HG03159 (cell line): ENCODE measurements around the gene SUSD3.
A peak's percentile ranks its signal among the peaks of the same experiment; 100 is the strongest.

Experiments
- ATAC-seq: cut with Tn5 transposase; IDR thresholded peaks from one replicate; pipeline ENCODE4 v1.9.1; 2021; ENCODE audit warnings: mild to moderate bottlenecking, moderate library complexity; ENCODE audit not compliant: unreplicated experiment

The SUSD3 gene

GRCh38 chr9:93051680-93052089 is 6.8 kb upstream of the SUSD3 start:
- ATAC-seq: no peak

DNA sequence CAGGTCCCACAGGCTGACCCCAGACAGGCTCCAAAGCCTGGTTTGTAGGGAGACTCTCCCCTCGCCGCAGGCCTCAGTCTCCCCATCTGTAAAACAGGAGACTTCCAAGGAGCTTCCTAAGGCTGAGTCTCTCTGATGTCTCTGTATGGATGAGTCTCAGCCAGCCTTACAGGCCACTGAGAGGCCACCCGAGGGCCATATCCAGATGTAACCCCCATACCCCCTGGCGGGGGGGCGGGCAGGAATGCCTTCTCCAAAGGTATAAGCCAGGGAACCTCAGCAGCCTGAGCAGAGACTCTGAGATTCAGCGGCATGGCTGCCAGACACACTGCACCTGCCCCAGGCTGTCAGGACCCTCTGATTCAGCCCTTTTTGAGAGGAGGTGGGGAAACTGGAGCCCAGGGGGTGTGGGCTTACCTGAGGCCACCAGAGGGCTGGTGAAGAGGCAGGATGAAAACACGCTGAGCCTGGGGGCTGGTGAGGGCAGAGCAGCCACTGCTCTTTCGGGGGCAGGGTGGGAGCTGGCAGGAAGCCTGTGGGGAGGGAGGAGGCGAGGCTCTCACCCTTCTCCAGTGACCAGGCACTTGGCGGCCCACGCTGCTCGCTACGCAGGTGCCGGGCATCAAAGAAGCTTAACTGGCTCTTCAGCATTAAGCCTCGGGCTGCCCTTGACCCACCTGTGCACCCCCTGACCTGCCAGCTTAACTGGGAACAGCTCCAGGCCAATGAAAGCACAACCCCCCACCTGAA is 5.5 kb upstream of the SUSD3 start:
- no peak for ATAC-seq

DNA sequence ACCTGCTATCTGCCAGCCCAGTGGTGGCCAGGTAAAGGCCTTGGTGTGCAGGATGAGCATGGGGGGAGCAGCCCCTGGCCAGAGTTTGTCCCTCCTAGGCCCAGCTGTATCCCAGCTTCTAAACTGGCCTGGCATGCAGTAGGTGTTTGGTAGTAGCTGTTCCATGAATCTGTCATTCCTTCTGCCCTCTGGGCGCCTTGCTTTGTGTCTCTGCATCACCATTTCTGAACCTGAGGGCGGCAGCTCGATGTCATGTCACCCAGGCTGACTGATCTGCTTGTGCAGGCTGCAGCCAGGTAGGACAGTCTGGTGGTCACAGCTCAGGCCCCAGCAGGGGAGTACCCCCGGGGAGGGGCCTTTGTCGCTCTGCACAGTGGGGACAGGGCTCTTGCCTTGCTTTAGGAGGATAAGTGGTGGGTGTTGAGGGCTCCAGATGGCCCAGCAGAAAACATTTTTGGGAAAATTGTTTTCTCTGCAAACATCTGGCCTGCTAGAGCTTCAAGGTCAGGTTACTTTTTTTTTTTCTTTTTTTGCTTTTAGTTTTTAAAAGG is 4.6 kb upstream of the SUSD3 start:
- no peak for ATAC-seq

DNA sequence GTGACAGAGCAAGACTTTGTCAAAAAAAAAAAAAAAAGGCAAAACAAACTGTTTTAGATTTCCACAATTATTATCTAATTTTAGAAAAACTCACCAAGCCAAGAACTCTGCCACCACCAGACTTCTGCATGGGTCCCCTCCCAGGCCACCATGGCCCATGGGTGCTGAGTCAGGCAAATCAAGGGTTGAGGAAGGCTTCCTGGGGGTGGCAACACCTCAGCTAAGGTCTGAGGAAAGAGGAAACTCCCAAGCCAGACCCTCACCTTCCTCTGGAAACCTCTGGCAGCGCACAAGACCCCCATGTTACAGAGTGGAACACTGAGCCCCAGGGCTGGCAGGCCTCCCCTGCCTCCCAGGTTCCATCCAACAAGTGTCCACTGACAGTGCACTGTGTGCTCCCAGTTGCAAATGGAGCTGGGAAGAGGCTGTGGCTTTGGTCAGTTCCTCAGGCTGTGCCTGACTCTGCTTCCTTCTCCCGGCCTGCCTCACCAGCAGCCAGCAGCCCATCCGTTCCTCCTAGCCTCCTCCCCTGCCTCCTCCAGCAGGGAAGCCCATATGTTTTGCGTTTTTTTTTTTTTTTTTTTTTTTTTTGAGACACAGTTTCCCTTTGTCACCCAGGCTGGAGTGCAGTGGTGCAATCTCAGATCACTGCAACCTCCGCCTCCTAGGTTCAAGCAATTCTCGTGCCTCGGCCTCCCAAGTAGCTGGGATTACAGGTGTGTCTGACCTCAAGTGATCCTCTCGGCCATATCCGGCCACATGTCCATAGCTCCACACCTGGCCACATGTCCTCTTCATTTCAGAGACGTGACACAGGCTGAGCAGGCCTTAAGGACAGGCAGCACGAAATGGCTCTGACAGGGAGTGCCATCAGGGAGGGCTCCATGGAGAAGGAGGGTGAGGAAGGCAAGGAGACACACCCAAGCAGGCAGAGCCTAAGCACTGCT is 3.5 kb upstream of the SUSD3 start:
- no peak for ATAC-seq

DNA sequence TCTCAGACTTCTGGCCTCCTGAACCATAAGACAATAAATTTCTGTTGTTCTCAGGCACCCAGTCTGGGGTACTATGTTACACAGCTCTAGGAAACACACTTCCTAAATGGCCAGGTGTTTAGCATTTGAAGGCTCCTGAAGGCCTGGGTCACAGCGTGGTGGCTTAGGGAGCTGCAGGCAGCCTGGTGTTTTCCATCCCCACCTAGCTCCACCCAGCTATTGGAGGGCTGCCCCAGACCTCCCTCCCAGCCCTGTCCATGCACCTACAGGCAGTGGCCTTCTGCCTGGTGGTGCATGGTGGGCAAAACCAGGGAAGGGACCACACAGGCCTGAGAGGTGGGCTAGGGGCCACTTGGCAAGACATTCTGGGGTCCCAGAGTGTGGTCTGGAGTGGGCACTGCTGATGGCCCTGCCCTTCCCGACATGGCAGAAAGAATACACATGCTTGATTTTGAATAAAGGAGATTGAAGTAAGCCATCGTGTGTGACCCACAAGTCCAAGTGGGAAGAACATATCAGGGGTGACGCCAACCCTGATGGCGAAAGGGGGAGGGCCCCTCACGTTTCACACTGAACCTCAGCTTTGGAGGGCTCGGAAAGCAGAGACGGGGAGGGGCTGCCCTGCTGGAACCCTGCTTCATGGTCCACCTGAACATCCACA is 1.3 kb upstream of the SUSD3 start:
- no peak for ATAC-seq

GRCh38 chr9:93057703-93058354 is 672 bp upstream of the SUSD3 start:
- ATAC-seq: peak; percentile 14

DNA sequence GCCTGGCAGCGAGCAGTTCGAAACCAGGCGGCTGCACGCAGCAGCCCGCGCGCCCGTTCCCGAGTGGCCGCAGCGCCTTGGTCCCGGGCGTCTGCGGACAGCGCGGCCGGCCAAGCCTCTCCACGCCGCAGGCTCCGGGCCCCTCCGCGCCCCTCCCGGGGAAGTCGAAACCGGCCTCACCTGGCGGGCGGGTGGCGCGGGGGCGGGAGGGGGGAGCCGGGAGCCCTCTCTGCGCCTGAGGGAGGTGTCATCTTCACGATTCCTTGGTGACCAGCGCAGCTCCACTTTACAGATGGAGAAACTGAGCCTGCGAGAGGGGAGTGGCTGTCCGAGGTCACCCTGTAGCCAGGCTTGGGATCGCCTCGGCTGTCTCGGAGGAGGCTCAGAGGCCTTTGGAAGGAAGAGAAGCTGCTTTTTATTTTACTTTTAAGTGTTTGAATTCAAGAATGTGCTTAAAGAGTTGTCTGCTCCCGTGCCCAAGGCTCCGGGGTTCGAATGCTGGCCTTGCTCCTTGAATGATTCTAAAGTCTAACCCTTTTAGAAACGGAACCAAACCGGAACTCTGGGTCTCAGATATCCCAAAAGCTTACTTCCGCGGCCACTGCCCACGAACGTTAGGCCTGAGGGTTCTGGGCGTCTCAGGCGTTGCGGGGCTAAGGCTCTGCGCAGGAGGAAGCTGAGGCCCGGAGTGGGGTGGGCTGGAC is 662 bp downstream of the SUSD3 start:
- peak; percentile 19 for ATAC-seq

DNA sequence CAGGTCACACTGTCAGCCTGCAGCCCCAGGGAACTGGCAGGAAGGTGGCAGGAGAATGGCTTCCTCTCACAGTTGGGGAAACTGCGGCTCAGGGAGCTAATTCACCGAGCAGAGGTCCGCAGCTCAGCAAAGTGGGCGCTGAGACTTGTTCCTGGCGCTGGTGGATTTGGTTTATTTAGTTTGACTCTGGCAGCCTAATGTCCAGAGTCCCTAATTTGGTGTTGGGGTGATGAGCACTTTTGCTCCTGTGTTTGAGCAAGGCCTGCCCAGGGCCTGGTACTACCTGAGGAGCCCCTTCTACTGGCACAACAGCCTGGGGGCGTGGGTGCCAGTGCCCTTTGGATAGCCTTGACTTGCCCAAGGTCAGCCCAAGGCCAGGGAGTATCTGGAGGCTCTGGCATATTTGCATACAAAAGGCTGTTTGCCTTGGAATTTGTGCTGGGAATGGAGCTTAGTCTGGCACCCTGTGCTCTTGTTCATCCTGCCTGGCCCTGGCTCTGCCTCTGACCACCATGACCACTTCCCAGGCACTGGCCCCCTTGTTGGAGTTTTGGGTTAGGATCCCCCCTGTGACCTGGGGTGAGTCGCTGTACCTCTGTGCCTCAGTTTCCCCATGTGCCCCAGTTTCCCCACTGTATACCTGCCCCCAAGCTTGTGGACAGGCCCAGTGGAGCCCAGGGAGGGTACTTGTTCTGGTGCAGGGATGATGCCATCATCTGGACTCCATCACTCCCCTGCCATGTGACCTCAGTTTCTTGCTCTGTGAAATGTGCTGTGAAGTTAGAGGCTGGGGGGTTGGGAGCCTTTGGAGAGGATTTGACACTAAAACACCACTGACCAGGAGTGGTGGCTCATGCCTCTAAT is 1.4 kb downstream of the SUSD3 start:
- no peak for ATAC-seq

- ATAC-seq: no peak
These were observed 2.3 kb downstream of the SUSD3 start for GRCh38 chr9:93060746-93061259.

GRCh38 chr9:93061260-93061751 is 2.8 kb downstream of the SUSD3 start:
- no peak for ATAC-seq

DNA sequence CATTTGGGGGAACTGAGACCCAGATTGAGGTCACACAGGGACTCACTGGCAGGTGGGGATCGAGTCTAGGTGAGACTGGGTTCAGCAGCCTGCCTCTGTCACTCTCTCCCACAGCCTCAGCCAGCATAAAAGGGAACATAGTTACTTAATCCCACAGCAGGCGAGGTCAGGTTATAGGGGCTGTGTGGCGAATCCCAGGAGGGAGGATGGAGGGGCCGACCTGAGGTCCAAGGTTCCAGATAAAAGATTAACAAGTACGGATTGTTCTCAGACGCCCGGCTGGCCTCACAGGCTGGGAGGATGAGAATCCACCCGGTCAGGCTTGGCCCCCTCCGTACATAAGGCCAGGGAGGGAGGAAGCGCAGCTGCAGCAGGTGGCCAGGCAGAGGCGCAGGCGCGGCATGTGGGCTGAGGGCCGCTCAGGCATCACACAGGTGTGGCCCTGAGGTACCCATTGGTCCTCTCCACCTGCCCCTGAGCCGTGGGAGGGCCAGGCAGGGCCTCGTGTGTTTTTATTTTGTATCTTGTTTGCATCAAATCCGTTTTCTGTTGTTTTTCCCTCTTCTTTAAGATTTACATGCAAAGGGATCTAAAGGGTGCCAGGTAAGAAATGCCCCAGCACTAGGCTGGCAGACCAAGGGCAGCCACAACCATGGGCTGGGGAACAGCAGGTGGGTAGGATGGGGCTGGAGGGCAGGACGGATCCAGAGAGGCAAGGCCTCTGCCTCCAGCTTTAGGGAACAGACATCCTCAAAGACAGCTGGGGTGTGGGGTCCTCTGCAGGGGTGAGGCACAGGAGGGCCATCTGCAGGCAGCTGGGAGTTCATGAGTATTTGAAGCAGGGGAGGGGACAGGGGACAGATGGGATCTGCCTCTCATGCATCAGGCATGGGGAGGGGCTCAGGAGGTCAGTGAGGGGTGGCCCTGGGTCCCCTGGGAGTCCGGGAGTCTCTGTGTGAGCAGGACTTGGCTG is 3.6 kb downstream of the SUSD3 start:
- peak; percentile 34 for ATAC-seq

- ATAC-seq: peak; percentile 90
These were observed 6.1 kb downstream of the SUSD3 start for GRCh38 chr9:93064392-93065134.

DNA sequence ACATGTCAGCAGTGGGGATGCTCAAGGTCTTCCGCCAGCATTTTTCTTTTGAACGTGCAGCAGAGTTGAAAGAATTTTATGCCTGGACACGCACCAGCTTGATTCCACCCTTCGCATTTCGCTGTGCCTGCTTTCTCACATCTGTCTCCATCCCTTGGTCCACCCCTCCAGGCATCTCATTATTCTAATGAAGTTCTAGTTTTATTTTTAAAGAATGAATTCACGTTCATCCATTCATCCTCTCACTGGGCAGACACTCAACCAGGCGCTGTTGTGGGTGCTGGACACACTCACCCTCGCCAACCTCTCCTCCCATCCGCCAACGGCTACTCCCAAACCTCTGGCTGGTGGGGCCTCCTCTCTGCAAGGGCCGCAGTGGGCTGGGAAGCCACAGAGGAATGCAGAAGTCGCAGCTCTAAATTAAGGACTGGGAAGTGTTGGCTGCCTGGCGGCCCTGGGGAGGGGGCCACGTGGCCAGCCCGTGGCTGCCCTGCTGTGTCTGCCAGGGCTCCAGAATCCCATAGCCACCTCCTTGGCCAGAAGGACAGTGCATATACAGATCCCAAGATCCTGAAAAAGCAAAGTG is 6.7 kb downstream of the SUSD3 start:
- no peak for ATAC-seq

GRCh38 chr9:93066978-93067603 is 8.6 kb downstream of the SUSD3 start:
- ATAC-seq: no peak

GRCh38 chr9:93068956-93069355 is 10.5 kb downstream of the SUSD3 start:
- ATAC-seq: no peak

GRCh38 chr9:93071464-93071863 is 13.0 kb downstream of the SUSD3 start:
- no peak for ATAC-seq
